Activated effector memory CD4-positive, alpha-beta T cell treated with Interleukin-2 at 50 U/mL for 16 hours (primary cell): ENCODE results near the gene COL6A3.

Experiments used
- DNase-seq: peaks from one replicate; pipeline ENCODE4 v3.0.0-alpha.2; 2020

COL6A3 gene

GRCh38 chr2:237290261-237290660 is 123.7 kb downstream of the COL6A3 start:
- DNase-seq, result no peak

GRCh38 chr2:237289139-237289538 is 124.8 kb downstream of the COL6A3 start:
- no peak for DNase-seq

GRCh38 chr2:237287872-237288271 is 126.1 kb downstream of the COL6A3 start:
- no peak for DNase-seq

- DNase-seq, result no peak
Measured at GRCh38 chr2:237283131-237283928, 130.6 kb downstream of the COL6A3 start.

- DNase-seq, result no peak
Measured at GRCh38 chr2:237282568-237283128, 131.3 kb downstream of the COL6A3 start.

- DNase-seq, result no peak
Measured at GRCh38 chr2:237281836-237282306, 132.1 kb downstream of the COL6A3 start.

GRCh38 chr2:237280939-237281338 is 133.0 kb downstream of the COL6A3 start:
- DNase-seq, result no peak

- no peak for DNase-seq
Measured at GRCh38 chr2:237280229-237280628, 133.7 kb downstream of the COL6A3 start.

GRCh38 chr2:237279012-237279768 is 134.8 kb downstream of the COL6A3 start:
- no peak for DNase-seq

GRCh38 chr2:237278568-237278967 is 135.4 kb downstream of the COL6A3 start:
- DNase-seq, result no peak

- no peak for DNase-seq
Measured at GRCh38 chr2:237276716-237277490, 137.1 kb downstream of the COL6A3 start.
